ENCODE results near the gene LHX3.
A peak's percentile ranks its signal among the peaks of the same experiment; 100 is the strongest.

The LHX3 gene

DNA sequence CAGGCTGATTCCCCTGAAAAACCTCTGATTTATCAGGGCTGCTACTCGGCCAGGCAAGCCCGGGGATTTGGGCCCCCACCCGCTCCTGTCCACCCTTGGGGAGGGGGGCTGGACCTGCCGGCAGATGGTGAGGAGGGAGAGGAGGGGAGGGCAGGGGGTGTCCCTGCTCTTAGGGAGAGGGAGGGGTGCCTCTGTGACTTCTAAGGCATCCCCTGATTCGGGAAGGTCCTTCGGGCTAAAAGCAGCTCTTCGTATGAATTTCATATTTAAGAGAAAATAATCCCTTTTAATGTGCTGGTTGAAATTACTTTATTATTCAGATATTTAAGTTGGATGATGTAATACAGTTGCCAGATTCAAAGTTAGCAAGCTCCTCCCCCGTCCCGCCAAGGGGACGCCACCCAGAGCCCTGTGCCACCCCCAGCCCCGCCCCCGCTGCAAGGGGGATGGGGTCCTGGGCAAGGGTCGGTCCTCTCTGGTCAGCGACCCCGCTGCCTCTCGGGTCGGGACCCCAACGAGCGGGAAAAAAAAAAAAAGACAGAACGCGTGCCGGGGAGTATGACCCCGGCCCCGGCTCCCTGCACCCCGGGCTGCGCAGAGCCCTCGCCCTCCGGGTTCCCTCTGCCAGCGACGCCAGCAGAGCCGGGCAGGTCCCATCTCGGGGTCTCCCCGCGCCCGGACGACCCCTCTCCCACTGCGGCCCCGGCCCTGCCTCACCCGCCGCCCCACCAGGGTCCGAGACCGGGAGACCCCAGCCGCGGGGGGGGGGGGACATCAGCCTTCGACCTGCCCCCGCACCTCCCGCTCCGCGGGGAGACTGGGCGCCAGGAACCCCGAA, 12.4 kb downstream of the LHX3 start:
- peak overlapping the region; percentile 32 for H3K9ac ChIP-seq (ENCODE audit: low read depth, low read length)
- H3K36me3 ChIP-seq (ENCODE audit: insufficient read depth, low read length): no peaks in the 10 kb centered on the region
- H3K9me3 ChIP-seq (ENCODE audit: control insufficient read depth, insufficient read depth, low read length): no peaks in the 10 kb centered on the region
- peaks cover 10% of the 10 kb centered on the region; the same call in 1 of the 2 replicates for H3K4me1 ChIP-seq (ENCODE audit: insufficient read depth, low read length)

- peak overlapping the region; percentile 32 for H3K9ac ChIP-seq (ENCODE audit: low read depth, low read length)
- H3K9me3 ChIP-seq (ENCODE audit: control insufficient read depth, insufficient read depth, low read length): no peaks in the 10 kb centered on the region
- H3K36me3 ChIP-seq (ENCODE audit: insufficient read depth, low read length): no peaks in the 10 kb centered on the region
- peaks cover 9% of the 10 kb centered on the region; the same call in 1 of the 2 replicates for H3K4me1 ChIP-seq (ENCODE audit: insufficient read depth, low read length)
Observed at GRCh38 chr9:136191960-136192286, 13.0 kb downstream of the LHX3 start.

DNA sequence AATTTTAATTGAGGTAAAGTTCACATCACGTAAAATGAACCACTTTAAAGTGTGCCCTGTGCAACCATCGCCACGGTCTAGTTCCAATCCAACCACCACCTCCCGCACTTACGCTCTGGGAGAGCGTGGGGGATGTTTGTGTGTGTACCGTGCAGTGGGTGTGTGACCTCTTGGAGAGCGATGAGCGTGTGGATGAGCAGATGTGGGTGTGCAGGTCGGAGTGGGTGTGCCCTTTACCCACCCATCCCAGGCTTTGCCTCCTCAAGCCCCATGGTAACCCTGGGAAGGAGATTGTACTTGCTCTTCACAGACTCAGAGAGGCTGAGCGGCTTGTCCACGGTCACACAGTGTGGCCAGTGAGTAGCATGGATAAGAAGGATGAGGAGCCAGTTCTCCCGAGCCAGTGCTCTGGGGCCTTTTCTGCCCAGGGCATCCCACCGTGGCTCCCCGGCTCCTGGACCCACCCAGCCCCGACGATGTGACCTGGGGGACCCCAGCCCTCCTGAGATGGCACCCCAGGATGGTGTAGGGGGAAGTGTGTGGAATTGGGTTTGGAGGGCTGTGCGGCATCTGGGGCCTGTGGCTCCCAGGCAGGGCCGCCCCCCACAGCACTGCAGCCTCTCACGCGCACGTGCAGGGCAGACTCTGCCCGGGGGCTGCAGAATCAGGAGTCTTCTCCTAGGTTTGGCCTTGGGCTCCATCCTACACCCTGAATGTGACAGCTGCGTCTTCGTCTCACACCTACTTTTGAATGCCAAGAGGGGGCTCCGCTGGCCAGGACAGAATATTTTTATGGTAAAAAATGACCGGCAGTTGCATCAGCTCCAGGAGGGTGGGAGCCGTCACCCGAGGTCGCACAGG, 13.6 kb downstream of the LHX3 start:
- H3K4me1 ChIP-seq (ENCODE audit: insufficient read depth, low read length): peaks cover 3% of the 10 kb centered on the region; the same call in 1 of the 2 replicates
- H3K9ac ChIP-seq (ENCODE audit: low read depth, low read length): no peak overlapping the region; the same call in 1 of the 2 replicates
- H3K36me3 ChIP-seq (ENCODE audit: insufficient read depth, low read length): no peaks in the 10 kb centered on the region
- no peaks in the 10 kb centered on the region for H3K9me3 ChIP-seq (ENCODE audit: control insufficient read depth, insufficient read depth, low read length)

DNA sequence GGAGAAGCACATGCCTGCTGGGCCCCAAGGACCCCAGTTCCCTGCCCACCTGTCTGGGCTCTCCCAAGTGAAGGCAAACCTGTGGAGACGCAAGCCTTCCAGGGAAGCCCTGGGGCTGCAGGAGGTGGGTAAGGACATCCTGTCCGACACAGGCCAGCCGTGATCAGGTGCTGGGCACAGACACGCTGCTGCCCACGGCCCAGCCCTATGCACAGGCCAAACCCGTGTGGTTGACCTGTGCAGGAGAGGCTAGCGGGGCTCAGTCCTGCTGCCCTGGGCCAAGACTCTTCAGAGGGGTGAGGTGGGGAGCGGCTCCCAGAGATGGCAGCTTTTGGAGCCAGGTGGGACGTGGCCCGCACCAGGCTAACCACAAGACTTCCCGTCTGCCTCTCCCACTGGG, 14.3 kb downstream of the LHX3 start:
- Histone ChIP-seq H3K36me3 (ENCODE audit: insufficient read depth, low read length) (no peaks in the 10 kb centered on the region), H3K9me3 (ENCODE audit: control insufficient read depth, insufficient read depth, low read length) (no peaks in the 10 kb centered on the region), H3K4me1 (ENCODE audit: insufficient read depth, low read length) (peaks cover 3% of the 10 kb centered on the region; the same call in 1 of the 2 replicates), H3K9ac (ENCODE audit: low read depth, low read length) (no peak overlapping the region)

DNA sequence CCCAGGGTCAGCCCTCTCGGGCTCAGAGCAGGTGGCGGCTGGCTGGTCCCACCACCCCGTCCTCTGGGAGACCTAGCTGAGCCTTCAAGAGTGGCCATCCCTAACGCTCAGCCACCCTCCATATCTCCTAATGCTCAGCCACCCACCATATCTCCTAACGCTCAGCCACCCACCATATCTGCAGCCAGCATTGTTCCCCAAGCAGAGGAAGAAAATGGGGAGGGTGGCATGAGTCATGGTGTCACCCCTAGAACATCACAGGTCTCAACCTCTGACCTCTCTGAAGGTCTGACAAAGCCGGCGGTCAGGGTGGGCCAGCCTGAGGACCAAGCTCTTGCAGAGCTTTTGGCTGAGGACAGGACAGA, 14.7 kb downstream of the LHX3 start:
- Histone ChIP-seq H3K4me1 (ENCODE audit: insufficient read depth, low read length) (peaks cover 3% of the 10 kb centered on the region; the same call in 1 of the 2 replicates), H3K9me3 (ENCODE audit: control insufficient read depth, insufficient read depth, low read length) (no peaks in the 10 kb centered on the region), H3K9ac (ENCODE audit: low read depth, low read length) (no peak overlapping the region), H3K36me3 (ENCODE audit: insufficient read depth, low read length) (no peaks in the 10 kb centered on the region)

DNA sequence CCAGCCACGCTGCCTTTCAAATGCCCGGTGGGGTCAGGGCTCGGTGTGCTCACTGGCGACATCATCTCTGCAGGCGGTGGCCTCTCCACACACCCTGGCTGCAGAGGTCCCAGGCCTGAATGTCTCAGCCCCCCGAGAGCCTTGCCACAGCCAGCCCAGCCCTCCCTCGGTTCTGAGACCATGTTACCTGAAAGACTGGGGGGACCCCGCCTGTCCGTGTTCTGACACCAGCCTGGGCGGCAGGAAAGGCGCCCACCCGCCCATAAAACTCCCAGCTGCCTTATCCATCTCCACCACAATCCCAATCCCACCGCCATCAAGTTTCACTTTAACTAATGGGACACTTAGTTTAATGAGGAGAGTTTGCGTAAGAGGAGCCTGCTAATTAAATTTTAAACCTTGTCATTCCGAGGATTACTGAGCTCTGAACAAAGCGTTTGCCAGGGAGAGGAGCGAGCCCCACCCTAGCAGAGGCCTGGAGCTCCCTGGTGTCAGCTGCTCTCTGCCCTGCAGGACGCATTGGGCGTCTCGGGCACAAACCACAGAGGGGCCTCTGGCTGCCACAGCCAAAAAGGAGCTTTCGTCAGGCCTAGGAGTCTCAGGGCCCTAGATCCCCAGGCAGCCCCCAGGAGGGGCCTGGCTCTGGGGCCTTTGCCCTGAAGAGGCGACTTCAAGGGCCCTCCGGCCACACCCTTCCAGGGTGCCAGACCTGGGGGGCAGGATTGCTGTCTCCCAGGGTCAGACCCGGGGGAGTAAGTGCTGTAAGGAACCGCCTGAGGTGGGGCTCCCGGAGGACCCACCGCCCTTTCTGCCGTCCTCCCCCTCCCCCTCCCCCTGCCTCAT, 15.3 kb downstream of the LHX3 start:
- Histone ChIP-seq H3K4me1 (ENCODE audit: insufficient read depth, low read length) (peaks cover 3% of the 10 kb centered on the region; the same call in 1 of the 2 replicates), H3K9ac (ENCODE audit: low read depth, low read length) (no peak overlapping the region; the same call in 1 of the 2 replicates), H3K36me3 (ENCODE audit: insufficient read depth, low read length) (no peaks in the 10 kb centered on the region)

GRCh38 chr9:136187683-136188586, 17.0 kb downstream of the LHX3 start:
- Histone ChIP-seq H3K9ac (ENCODE audit: low read depth, low read length) (no peak overlapping the region), H3K36me3 (ENCODE audit: insufficient read depth, low read length) (no peaks in the 10 kb centered on the region), H3K4me1 (ENCODE audit: insufficient read depth, low read length) (peaks cover 3% of the 10 kb centered on the region; the same call in 1 of the 2 replicates), H3K9me3 (ENCODE audit: control insufficient read depth, insufficient read depth, low read length) (no peaks in the 10 kb centered on the region)

More for the DNA sequence above, 15.3 kb downstream of the LHX3 start:
- H3K9me3 ChIP-seq (ENCODE audit: control insufficient read depth, insufficient read depth, low read length): no peaks in the 10 kb centered on the region

GRCh38 chr9:136187197-136187596, 17.7 kb downstream of the LHX3 start:
- Histone ChIP-seq H3K4me1 (ENCODE audit: insufficient read depth, low read length) (peaks cover 3% of the 10 kb centered on the region; the same call in 1 of the 2 replicates), H3K36me3 (ENCODE audit: insufficient read depth, low read length) (no peaks in the 10 kb centered on the region), H3K9me3 (ENCODE audit: control insufficient read depth, insufficient read depth, low read length) (no peaks in the 10 kb centered on the region), H3K9ac (ENCODE audit: low read depth, low read length) (no peak overlapping the region)

- no peaks in the 10 kb centered on the region for H3K36me3 ChIP-seq (ENCODE audit: insufficient read depth, low read length)
- H3K4me1 ChIP-seq (ENCODE audit: insufficient read depth, low read length): peaks cover 3% of the 10 kb centered on the region; the same call in 1 of the 2 replicates
- H3K9me3 ChIP-seq (ENCODE audit: control insufficient read depth, insufficient read depth, low read length): no peaks in the 10 kb centered on the region
- H3K9ac ChIP-seq (ENCODE audit: low read depth, low read length): no peak overlapping the region
Observed at GRCh38 chr9:136186386-136186785, 18.5 kb downstream of the LHX3 start.

GRCh38 chr9:136185596-136186366, 19.1 kb downstream of the LHX3 start:
- H3K36me3 ChIP-seq (ENCODE audit: insufficient read depth, low read length): no peaks in the 10 kb centered on the region
- peaks cover 3% of the 10 kb centered on the region; the same call in 1 of the 2 replicates for H3K4me1 ChIP-seq (ENCODE audit: insufficient read depth, low read length)
- no peak overlapping the region for H3K9ac ChIP-seq (ENCODE audit: low read depth, low read length)
- H3K9me3 ChIP-seq (ENCODE audit: control insufficient read depth, insufficient read depth, low read length): no peaks in the 10 kb centered on the region

GRCh38 chr9:136185066-136185465, 19.9 kb downstream of the LHX3 start:
- Histone ChIP-seq H3K36me3 (ENCODE audit: insufficient read depth, low read length) (no peaks in the 10 kb centered on the region), H3K9me3 (ENCODE audit: control insufficient read depth, insufficient read depth, low read length) (no peaks in the 10 kb centered on the region), H3K9ac (ENCODE audit: low read depth, low read length) (no peak overlapping the region), H3K4me1 (ENCODE audit: insufficient read depth, low read length) (peaks cover 3% of the 10 kb centered on the region; the same call in 1 of the 2 replicates)

DNA sequence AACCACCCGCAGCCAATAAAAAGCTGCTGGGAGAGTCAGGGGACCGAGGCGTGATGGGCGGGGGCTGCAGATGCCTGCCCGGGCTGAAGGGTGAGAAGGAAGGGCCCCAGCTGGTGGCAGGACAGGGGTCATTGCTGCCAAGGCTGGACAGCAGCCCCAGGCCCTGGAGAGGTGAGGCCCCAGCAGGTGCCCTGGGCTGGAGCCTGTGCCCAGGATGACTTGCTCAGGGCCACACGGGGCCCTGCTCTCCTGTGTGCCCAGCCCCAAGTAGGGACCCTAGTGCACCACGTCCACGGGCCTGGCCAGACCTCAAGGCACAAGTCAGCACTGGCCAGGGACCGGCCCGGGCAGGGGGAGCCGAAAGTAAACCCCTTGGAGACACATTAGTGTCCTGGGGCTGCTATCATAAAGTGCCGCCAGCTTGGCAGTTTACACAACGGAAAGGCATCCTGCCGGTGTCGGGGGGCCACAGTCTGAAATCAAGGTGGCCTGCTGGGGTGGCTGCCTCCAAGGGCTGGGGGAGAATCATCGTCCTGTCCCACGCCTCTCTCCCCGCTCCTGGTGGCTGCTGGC, 22.0 kb downstream of the LHX3 start:
- Histone ChIP-seq H3K36me3 (ENCODE audit: insufficient read depth, low read length) (no peaks in the 10 kb centered on the region), H3K9me3 (ENCODE audit: control insufficient read depth, insufficient read depth, low read length) (no peaks in the 10 kb centered on the region), H3K9ac (ENCODE audit: low read depth, low read length) (no peak overlapping the region), H3K4me1 (ENCODE audit: insufficient read depth, low read length) (no peaks in the 10 kb centered on the region; the same call in 1 of the 2 replicates)

All from ES-I3 (cell line).